ENCODE measurements around the gene SNAI1.

DNA sequence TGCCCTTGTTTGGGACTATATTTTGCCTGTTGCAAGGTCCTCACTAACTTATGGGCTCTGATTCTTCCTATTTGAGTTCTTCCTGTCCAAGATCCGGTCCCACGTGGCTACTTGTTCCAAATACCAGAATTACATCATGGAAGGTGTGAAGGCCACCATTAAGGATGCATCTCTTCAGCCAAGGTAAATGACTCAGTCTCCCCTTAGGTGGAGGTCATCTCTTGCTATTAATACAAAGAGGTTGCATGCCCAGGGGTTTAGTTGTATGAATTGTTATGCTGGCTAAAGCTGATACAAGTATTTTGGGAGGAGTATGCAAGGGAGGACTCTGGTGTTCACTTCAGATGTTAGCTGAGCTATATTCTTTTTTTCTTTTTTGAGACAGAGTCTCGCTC is 37.5 kb upstream of the SNAI1 start:
- TF ChIP-seq POLR2A (IDR thresholded peaks at IDR 0.05) (no peak), POLR2AphosphoS5 (IDR thresholded peaks at IDR 0.05) (no peak)
